Gastrocnemius medialis (tissue), 4 donors: ENCODE measurements around the gene MT1X. TPM values are rescaled to one million over a fixed set of nuclear protein-coding genes. Genes with fewer than 3 reads are reported as not detected.
A peak's percentile ranks its signal among the peaks of the same experiment; 100 is the strongest.
"Not testable (repeated sequence)": the region's sequence is repeated elsewhere in the genome, so short reads cannot be mapped to it uniquely, and the experiment has no call there.

Experiments
- ATAC-seq, 2 donors: fragments of 150-250 bp; one replicate each; pipeline ENCODE4 v1.9.1; 2016
- DNase-seq, 2 donors: peaks; one replicate each; pipeline ENCODE4 v3.0.0-alpha.2; 2019
- H3K27ac ChIP-seq, 4 donors: fragments of 200-600 bp; sonication (generic); 1 replicate in 1 of 4; 2 replicates in 3 of 4; pipeline ENCODE4 v1.5.1; 2016 to 2018; ENCODE audit warnings: mild to moderate bottlenecking in 2 of 4, moderate library complexity in 1 of 4
- H3K27me3 ChIP-seq, 3 donors: fragments of 200-600 bp; sonication (generic) in 2 of 3; 1 replicate in 1 of 3; 2 replicates in 2 of 3; pipeline versions ENCODE4 v1.5.1 to v1.6.0; 2016 to 2019; ENCODE audit warnings: mild to moderate bottlenecking in 1 of 3, moderate library complexity in 1 of 3
- H3K36me3 ChIP-seq, 2 donors: fragments of 200-600 bp; sonication (generic) in 1 of 2; one replicate each; pipeline ENCODE4 v1.5.1; 2017 to 2018
- H3K4me1 ChIP-seq, 2 donors: fragments of 200-600 bp; sonication (generic) in 1 of 2; one replicate each; pipeline ENCODE4 v1.5.1; 2016 to 2017; ENCODE audit warnings: mild to moderate bottlenecking in 2 of 2
- H3K4me3 ChIP-seq, 4 donors: fragments of 200-600 bp; sonication (generic) in 3 of 4; 1 replicate in 1 of 4; 2 replicates in 3 of 4; pipeline ENCODE4 v1.5.1; 2016 to 2019; ENCODE audit warnings: mild to moderate bottlenecking in 2 of 4
- H3K9me3 ChIP-seq, 3 donors: fragments of 200-600 bp; sonication (generic) in 2 of 3; 1 replicate in 1 of 3; 2 replicates in 2 of 3; pipeline ENCODE4 v1.5.1; 2016 to 2019
- POLR2A ChIP-seq, 2 donors: fragments of 450-650 bp; IDR thresholded peaks; one replicate each; pipeline ENCODE4 v1.6.1; 2017; ENCODE audit warnings: antibody characterized with exemption in 2 of 2, mild to moderate bottlenecking in 2 of 2, moderate library complexity in 2 of 2
- in situ Hi-C, 4 donors: fragments of 200-750 bp; cut with MboI; loops; one replicate each; pipeline versions ENCODE4 v1.15.0 to v1.8.0; 2017; ENCODE audit warnings: low sequenced_read_pairs in 4 of 4
- intact Hi-C: fragments of 100-400 bp; cut with DNase I; formaldehyde crosslinking; loops from one replicate; pipeline ENCODE4 v1.15.1; 2023; ENCODE audit warnings: low total_unique reads
- total RNA-seq, 4 donors: library from RNA; depleted of rRNA; stranded (reverse); fragments of >200 nt; gene quantifications; one replicate each; pipeline versions ENCODE4 v1.1.0 to v1.2.3, GENCODE V29; 2016
- TF ChIP-seq, protein P1 (sequence below), 5 experiments: fragments of 450-650 bp in 3 of 5; fragments of 200-600 bp in 2 of 5; sonication (generic) in 2 of 5; IDR thresholded peaks in 4 of 5; conservative IDR thresholded peaks in 1 of 5; 1 replicate in 4 of 5; 2 replicates in 1 of 5; pipeline ENCODE4 v1.5.1; 2016 to 2019; ENCODE audit warnings: antibody characterized with exemption in 5 of 5, mild to moderate bottlenecking in 3 of 5, moderate library complexity in 3 of 5

MT1X gene
- total RNA-seq, 4 donors from 2014 or later = 3,871 to 10,589 (median 6,239) TPM

DNA sequence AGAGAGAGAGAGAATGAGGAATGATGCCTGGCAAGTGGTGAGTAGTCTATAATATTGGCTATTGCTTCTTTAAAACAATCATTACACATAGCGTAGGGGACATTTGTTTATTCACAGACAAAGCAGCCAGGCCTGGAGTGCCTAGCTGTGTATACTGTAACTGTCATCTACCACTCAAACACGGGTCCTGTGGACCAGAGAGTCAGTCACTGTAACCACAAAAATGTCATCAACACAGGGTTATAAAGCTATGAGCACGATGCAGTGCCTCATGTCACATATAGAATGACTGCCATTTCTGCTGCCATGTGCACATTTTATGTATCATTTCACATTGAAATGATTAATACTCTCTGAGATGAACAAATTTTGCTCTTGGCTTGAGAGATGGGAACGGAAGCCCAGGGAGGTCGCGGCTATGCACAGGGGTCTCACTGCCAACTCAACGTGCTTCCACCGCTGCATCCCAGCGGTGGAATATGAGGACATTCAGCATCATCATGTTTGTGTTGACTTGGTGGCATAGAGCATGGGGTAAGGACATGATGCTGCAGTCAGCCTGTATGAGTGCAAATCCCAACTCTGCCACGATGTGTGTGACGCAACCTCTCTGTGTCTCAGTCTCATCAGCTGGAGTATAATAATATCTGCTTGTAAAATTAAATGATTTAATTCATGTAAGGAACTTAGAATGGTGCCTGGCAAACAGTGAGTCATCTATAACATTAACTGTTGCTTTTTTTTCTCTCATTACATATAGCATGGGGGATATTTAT is 9.3 kb upstream of the MT1X start:
- DNase-seq (no peak), ATAC-seq (no peak)
- TF ChIP-seq, protein P1, sequence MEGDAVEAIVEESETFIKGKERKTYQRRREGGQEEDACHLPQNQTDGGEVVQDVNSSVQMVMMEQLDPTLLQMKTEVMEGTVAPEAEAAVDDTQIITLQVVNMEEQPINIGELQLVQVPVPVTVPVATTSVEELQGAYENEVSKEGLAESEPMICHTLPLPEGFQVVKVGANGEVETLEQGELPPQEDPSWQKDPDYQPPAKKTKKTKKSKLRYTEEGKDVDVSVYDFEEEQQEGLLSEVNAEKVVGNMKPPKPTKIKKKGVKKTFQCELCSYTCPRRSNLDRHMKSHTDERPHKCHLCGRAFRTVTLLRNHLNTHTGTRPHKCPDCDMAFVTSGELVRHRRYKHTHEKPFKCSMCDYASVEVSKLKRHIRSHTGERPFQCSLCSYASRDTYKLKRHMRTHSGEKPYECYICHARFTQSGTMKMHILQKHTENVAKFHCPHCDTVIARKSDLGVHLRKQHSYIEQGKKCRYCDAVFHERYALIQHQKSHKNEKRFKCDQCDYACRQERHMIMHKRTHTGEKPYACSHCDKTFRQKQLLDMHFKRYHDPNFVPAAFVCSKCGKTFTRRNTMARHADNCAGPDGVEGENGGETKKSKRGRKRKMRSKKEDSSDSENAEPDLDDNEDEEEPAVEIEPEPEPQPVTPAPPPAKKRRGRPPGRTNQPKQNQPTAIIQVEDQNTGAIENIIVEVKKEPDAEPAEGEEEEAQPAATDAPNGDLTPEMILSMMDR (IDR thresholded peaks at IDR 0.05 in 4 of 5, conservative IDR thresholded peaks at IDR 0.05 in 1 of 5) = no peak
- TF ChIP-seq POLR2A (IDR thresholded peaks at IDR 0.05) = no peak
- peaks cover 14 to 41% (median 29%) of the 10 kb centered on the region in 3 donors for H3K27me3 ChIP-seq
- intact Hi-C loops = no loop called here
- H3K36me3 ChIP-seq = no peaks in the 10 kb centered on the region
- no peak overlapping the region for H3K27ac ChIP-seq
- peaks cover 0 to 7% of the 10 kb centered on the region in 2 donors for H3K4me1 ChIP-seq
- no peaks in the 10 kb centered on the region for H3K9me3 ChIP-seq
- no peak overlapping the region for H3K4me3 ChIP-seq
- in situ Hi-C loops = loop anchor here in 2 of 4 donors (5.0 kb wide), 1 partner anchor 34 kb away; no protein-coding TSS in a partner anchor

DNA sequence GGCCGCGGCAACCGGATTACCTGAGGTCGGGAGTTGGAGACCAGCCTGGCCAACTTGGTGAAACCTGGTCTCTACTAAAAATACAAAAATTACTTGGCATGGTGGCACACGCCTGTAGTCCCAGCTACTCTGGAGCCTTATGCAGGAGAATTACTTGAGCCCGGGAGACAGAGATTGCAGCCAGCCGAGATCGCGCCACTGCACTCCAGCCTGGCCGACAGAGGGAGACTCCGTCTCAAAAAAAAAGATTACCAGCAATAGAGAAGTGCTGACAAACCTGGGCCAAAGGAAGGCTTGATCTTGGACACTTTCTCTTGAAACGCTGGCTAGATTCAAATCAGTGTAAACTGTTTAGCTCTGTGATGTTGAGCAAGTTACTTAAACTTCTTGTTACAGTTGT is 8.3 kb upstream of the MT1X start:
- DNase-seq = peak in 1 of 2 donors; percentile 54

DNA sequence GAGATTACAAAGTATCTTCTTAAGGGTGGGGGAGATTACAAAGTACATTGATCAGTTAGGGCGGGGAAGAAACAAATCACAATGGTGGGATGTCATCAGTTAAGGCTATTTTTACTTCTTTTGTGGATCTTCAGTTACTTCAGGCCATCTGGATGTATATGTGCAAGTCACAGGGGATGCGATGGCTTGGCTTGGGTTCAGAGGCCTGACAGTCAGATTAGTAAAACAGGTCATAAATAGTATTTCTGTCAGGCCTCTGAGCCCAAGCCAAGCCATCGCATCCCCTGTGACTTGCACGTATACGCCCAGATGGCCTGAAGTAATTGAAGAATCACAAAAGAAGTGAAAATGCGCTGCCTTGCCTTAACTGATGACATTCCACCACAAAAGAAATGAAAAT is 7.7 kb upstream of the MT1X start:
- H3K27ac ChIP-seq, H3K9me3 ChIP-seq, H3K4me3 ChIP-seq, H3K36me3 ChIP-seq, DNase-seq, ATAC-seq: not testable (repeated sequence)
- peaks cover 7 to 14% of the 10 kb centered on the region in 2 donors for H3K4me1 ChIP-seq
- in situ Hi-C loops (loop anchor here in 2 of 4 donors (5.0 kb wide), 1 partner anchor 33 kb away; no protein-coding TSS in a partner anchor), intact Hi-C loops (loop anchor here (1.0 kb wide), 1 partner anchor 28 kb away; no protein-coding TSS in a partner anchor)
- H3K27me3 ChIP-seq = peaks cover 9 to 26% (median 15%) of the 10 kb centered on the region in 3 donors

More for the DNA sequence above, 8.3 kb upstream of the MT1X start:
- TF ChIP-seq POLR2A (IDR thresholded peaks at IDR 0.05) = no peak
- TF ChIP-seq, protein P1 (IDR thresholded peaks at IDR 0.05 in 4 of 5, conservative IDR thresholded peaks at IDR 0.05 in 1 of 5) = peak; percentile 68 to 83 (median 80)
- peak; percentile 77 to 90 for ATAC-seq
- in situ Hi-C loops (loop anchor here in 2 of 4 donors (5.0 kb wide), 1 partner anchor 33 kb away; no protein-coding TSS in a partner anchor), intact Hi-C loops (loop anchor here (1.0 kb wide), 1 partner anchor 28 kb away; no protein-coding TSS in a partner anchor)
- no peaks in the 10 kb centered on the region for H3K36me3 ChIP-seq
- peaks cover 12 to 33% (median 20%) of the 10 kb centered on the region in 3 donors for H3K27me3 ChIP-seq
- H3K4me3 ChIP-seq = no peak overlapping the region
- peaks cover under 1 to 7% of the 10 kb centered on the region in 2 donors for H3K4me1 ChIP-seq
- H3K27ac ChIP-seq = no peak overlapping the region
- H3K9me3 ChIP-seq = no peaks in the 10 kb centered on the region

DNA sequence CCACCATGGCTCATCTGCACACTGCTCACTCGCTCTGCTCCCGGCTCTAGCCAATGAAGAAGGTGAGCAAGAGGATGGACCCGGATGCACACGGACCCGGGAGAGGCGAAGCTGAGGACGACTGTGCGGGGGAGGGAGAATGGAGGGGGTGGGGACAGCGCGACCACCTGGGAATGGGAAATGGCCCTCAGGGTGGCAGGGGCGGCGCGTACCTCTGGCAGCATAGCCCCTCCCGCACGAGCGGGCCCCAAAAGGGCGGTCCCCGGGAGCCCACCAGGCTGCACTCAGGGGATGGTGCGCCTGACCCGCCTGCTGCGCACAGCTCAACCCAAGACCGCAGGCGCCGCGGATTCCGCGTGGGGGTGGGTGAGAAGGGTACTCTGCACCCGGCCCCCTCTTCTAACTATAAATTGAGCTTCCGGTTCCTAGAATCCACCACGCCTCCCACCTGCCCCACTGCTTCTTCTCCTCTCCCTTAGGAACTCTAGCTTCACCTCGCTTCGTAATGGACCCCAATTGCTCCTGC is 6.5 kb upstream of the MT1X start:
- TF ChIP-seq, protein P1 (IDR thresholded peaks at IDR 0.05 in 4 of 5, conservative IDR thresholded peaks at IDR 0.05 in 1 of 5) = no peak
- TF ChIP-seq POLR2A (IDR thresholded peaks at IDR 0.05) = no peak
- in situ Hi-C loops (loop anchor here in 1 of 4 donors (25.0 kb wide), 1 partner anchor 263 kb away; no protein-coding TSS in a partner anchor), intact Hi-C loops (no loop called here)
- Histone ChIP-seq H3K4me3 (no peak overlapping the region), H3K27me3 (peaks cover 3 to 16% (median 7%) of the 10 kb centered on the region in 3 donors), H3K9me3 (no peaks in the 10 kb centered on the region), H3K36me3 (no peaks in the 10 kb centered on the region), H3K27ac (no peak overlapping the region), H3K4me1 (peaks cover 16 to 23% of the 10 kb centered on the region in 2 donors)
- DNase-seq = no peak
- no peak for ATAC-seq

DNA sequence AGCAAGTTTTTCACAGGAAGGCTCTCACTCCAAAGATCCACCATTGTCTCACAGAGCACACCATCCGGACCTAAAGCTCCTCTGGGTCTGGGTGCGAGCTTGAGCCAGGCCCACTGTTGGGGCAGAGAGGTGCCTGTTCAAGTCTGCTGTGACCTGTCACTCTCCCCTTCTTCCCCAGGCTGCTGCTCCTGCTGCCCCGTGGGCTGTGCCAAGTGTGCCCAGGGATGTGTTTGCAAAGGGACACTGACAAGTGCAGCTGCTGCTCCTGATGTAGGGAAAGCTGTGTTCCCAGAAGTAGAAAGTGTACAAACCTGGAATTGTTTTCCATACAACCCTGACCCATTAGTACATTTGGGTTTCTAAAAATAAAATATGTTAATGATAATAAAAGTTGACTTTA is 4.8 kb upstream of the MT1X start:
- Histone ChIP-seq H3K27me3 (peaks cover 3 to 10% (median 6%) of the 10 kb centered on the region in 3 donors), H3K4me1 (peaks cover 27 to 34% of the 10 kb centered on the region in 2 donors), H3K9me3 (no peaks in the 10 kb centered on the region), H3K4me3 (no peak overlapping the region), H3K27ac (no peak overlapping the region), H3K36me3 (no peaks in the 10 kb centered on the region)
- in situ Hi-C loops = loop anchor here in 1 of 4 donors (25.0 kb wide), 1 partner anchor 265 kb away; no protein-coding TSS in a partner anchor
- intact Hi-C loops = no loop called here
- no peak for ATAC-seq
- TF ChIP-seq, protein P1 (IDR thresholded peaks at IDR 0.05 in 4 of 5, conservative IDR thresholded peaks at IDR 0.05 in 1 of 5) = no peak
- no peak for TF ChIP-seq POLR2A (IDR thresholded peaks at IDR 0.05)
- no peak for DNase-seq
